HepG2 (cell line): ENCODE measurements around the gene PLVAP. TPM values are rescaled to one million over a fixed set of nuclear protein-coding genes. Genes with fewer than 3 reads are reported as not detected.

Source experiments
- ATAC-seq: fragments of 200-7000 bp; cut with Tn5 transposase; 3 replicates; pipeline ENCODE4 v1.9.1; 2020; ENCODE audit warnings: mild to moderate bottlenecking, moderate library complexity
- BruUV-seq: library from RNA; stranded (reverse); fragments of 400-500 nt; replicated peaks from 2 replicates; lab custom pipeline; 2021; lab: Mats Ljungman, UMichigan
- CTCF ChIA-PET: fragments of 300-600 bp; formaldehyde crosslinking; extraction: SDS; loops from one replicate; lab custom pipeline; 2021; ENCODE audit warnings: low total read pairs, inconsistent platforms, low intra/inter-chr PET ratio; lab: Yijun Ruan, JAX
- POLR2A ChIA-PET: fragments of 350-600 bp; sonication (Branson Sonifier 250); formaldehyde crosslinking; loops from one replicate; lab custom pipeline; 2020; ENCODE audit warnings: antibody characterized with exemption, inconsistent platforms; lab: Yijun Ruan, JAX
- DNase-seq: peaks from one replicate; pipeline ENCODE4 v3.0.0-alpha.2; 2015; ENCODE audit warnings: low spot score
- FAIRE-seq: peaks from 3 replicates; lab custom pipeline; 2011; peaks lifted over from hg19 to GRCh38; lab: Jason Lieb, UNC
- H2AFZ ChIP-seq: one replicate; pipeline ENCODE4 v1.6.1; 2011; ENCODE audit warnings: low read length, inconsistent platforms
- H3K27ac ChIP-seq: fragments of 300-600 bp; 3 replicates; pipeline ENCODE4 v1.8.0; 2011; ENCODE audit warnings: mixed run types, mild to moderate bottlenecking, mixed read lengths, low read length, inconsistent platforms; ENCODE audit not compliant: insufficient read depth; ENCODE audit errors: extremely low read length
- H3K27me3 ChIP-seq, 2 experiments: fragments of 200-600 bp in 1 of 2; 2 replicates in 1 of 2; 3 replicates in 1 of 2; pipeline versions ENCODE4 v1.6.0 to v1.8.0; 2011; ENCODE audit warnings: low read length in 2 of 2, mild to moderate bottlenecking in 2 of 2, moderate library complexity in 2 of 2, inconsistent platforms in 1 of 2; ENCODE audit not compliant: insufficient read depth in 2 of 2, control insufficient read depth in 1 of 2
- H3K36me3 ChIP-seq, 2 experiments: fragments of 200-600 bp in 1 of 2; replicated peaks in 1 of 2; 2 replicates in 1 of 2; 3 replicates in 1 of 2; pipeline versions ENCODE4 v1.5.1 to v1.8.0; 2011; ENCODE audit warnings: low read length in 2 of 2, inconsistent platforms in 1 of 2; ENCODE audit not compliant: insufficient read depth in 2 of 2, control insufficient read depth in 1 of 2
- H3K4me1 ChIP-seq: 2 replicates; pipeline ENCODE4 v1.5.1; 2012; ENCODE audit warnings: low read length, inconsistent platforms; ENCODE audit not compliant: insufficient read depth
- H3K4me2 ChIP-seq: 2 replicates; pipeline ENCODE4 v1.6.0; 2011; ENCODE audit warnings: low read depth, low read length, inconsistent platforms
- H3K4me3 ChIP-seq, 3 experiments: fragments of 200-600 bp in 1 of 3; sonication (generic), shearing (Covaris generic) in 1 of 3; replicated peaks in 1 of 3; 2 replicates each; pipeline ENCODE4 v1.5.1; 2011 to 2016; ENCODE audit warnings: low read length in 3 of 3, inconsistent platforms in 2 of 3, low read depth in 2 of 3, mild to moderate bottlenecking in 2 of 3, control low read depth in 1 of 3, mixed read lengths in 1 of 3; ENCODE audit not compliant: insufficient read depth in 1 of 3
- H3K79me2 ChIP-seq: one replicate; pipeline ENCODE4 v1.6.1; 2011; ENCODE audit warnings: low read length, inconsistent platforms; ENCODE audit not compliant: insufficient read depth
- H3K9ac ChIP-seq: 2 replicates; pipeline ENCODE4 v1.6.0; 2011; ENCODE audit warnings: mild to moderate bottlenecking, low read depth, low read length, inconsistent platforms; ENCODE audit not compliant: insufficient read depth
- H3K9me3 ChIP-seq: 2 replicates; pipeline ENCODE4 v1.5.1; 2012; ENCODE audit warnings: mild to moderate bottlenecking, low read length
- H4K20me1 ChIP-seq: 2 replicates; pipeline ENCODE4 v1.6.0; 2011; ENCODE audit warnings: inconsistent platforms, mild to moderate bottlenecking, low read length, moderate library complexity; ENCODE audit not compliant: insufficient read depth
- KDM4B ChIP-seq: sonication (generic); formaldehyde crosslinking; IDR thresholded peaks from 2 replicates; pipeline ENCODE4 v1.4.0; 2020; ENCODE audit warnings: missing genetic modification reagents
- MAF1 ChIP-seq: sonication (generic); formaldehyde crosslinking; IDR thresholded peaks from 2 replicates; pipeline ENCODE4 v1.5.0; 2020; ENCODE audit warnings: missing genetic modification reagents, borderline replicate concordance
- MXD4 ChIP-seq: IDR thresholded peaks from 2 replicates; pipeline ENCODE4 v1.6.1; 2016; ENCODE audit warnings: mild to moderate bottlenecking, missing biosample characterization, missing genetic modification reagents
- NFIC ChIP-seq: IDR thresholded peaks from 2 replicates; pipeline ENCODE4 v1.6.1; 2012; ENCODE audit warnings: mild to moderate bottlenecking, low read length, inconsistent platforms
- NKX3-1 ChIP-seq: sonication (generic); formaldehyde crosslinking; IDR thresholded peaks from 2 replicates; pipeline ENCODE4 v1.5.0; 2020; ENCODE audit warnings: missing genetic modification reagents
- PCBP2 ChIP-seq: fragments of 200-400 bp; formaldehyde crosslinking; optimal IDR thresholded peaks from 2 replicates; pipeline ENCODE3; 2018; ENCODE audit warnings: low read length, low read depth; ENCODE audit not compliant: poor library complexity, severe bottlenecking
- RXRA ChIP-seq: sonication (generic); formaldehyde crosslinking; IDR thresholded peaks from 2 replicates; pipeline ENCODE4 v1.5.1; 2020; ENCODE audit warnings: missing genetic modification reagents
- SYNCRIP ChIP-seq: fragments of 200-400 bp; formaldehyde crosslinking; IDR thresholded peaks from 2 replicates; pipeline ENCODE4 v1.6.1; 2018; ENCODE audit warnings: mild to moderate bottlenecking, low read depth, low read length; ENCODE audit not compliant: insufficient read depth
- ZFX ChIP-seq: sonication (generic); formaldehyde crosslinking; IDR thresholded peaks from 2 replicates; pipeline ENCODE4 v1.4.0; 2020; ENCODE audit warnings: mild to moderate bottlenecking, low read depth, missing genetic modification reagents, moderate library complexity
- ZNF7 ChIP-seq: IDR thresholded peaks from 2 replicates; pipeline ENCODE4 v1.6.1; 2016; ENCODE audit warnings: missing biosample characterization, missing genetic modification reagents
- ZNF724P ChIP-seq: sonication (generic); formaldehyde crosslinking; IDR thresholded peaks from 2 replicates; pipeline ENCODE4 v1.8.0; 2022; ENCODE audit warnings: missing genetic modification reagents, borderline replicate concordance
- ZNF841 ChIP-seq: sonication (generic); formaldehyde crosslinking; IDR thresholded peaks from 2 replicates; pipeline ENCODE4 v1.8.1; 2023; ENCODE audit warnings: missing genetic modification reagents, borderline replicate concordance
- WGBS: methylation state at CpG from one replicate; pipeline ENCODE4 v1.1.6; 2017; ENCODE audit warnings: low lambda C conversion rate; 5-methylcytosine and 5-hydroxymethylcytosine counted together
- in situ Hi-C: cut with HindIII; loops from 2 replicates; pipeline ENCODE4 v1.10.0; 2017; ENCODE audit warnings: low pct_unique_long_range_greater_than_20kb; ENCODE audit not compliant: extremely low pct_ligation_motif_present
- intact Hi-C: fragments of 100-400 bp; cut with micrococcal nuclease; formaldehyde crosslinking; loops from one replicate; pipeline ENCODE4 v1.10.0; 2022; ENCODE audit not compliant: unreplicated experiment
- polyA plus RNA-seq, 8 experiments: library from polyadenylated mRNA; depleted of rRNA in 3 of 8; stranded (reverse) in 7 of 8; unstranded in 1 of 8; fragments of >200 nt; fragmentation: Illumina TruSeq in 4 of 8; extraction: Trizol in 4 of 8; gene quantifications; 2 replicates each; pipeline versions ENCODE4 v1.2.1 to v1.2.3, GENCODE V29; 2011 to 2016; ENCODE audit warnings: low read depth in 4 of 8, missing spikeins in 1 of 8, mixed read lengths in 1 of 8; ENCODE audit not compliant: insufficient read depth in 1 of 8
- total RNA-seq, 5 experiments: library from RNA; depleted of rRNA; stranded (reverse); fragments of >200 nt; fragmentation: Illumina TruSeq; extraction: Trizol; gene quantifications; 2 replicates each; pipeline ENCODE4 v1.2.3, GENCODE V29; 2016; ENCODE audit warnings: low read depth in 1 of 5

PLVAP gene
- total and polyA plus RNA-seq, 2 of the 13 experiments (the other 11 are each of a cell fraction or from before 2014, with no cell fraction given), result 0.26 TPM; not detected in 1

- TF ChIP-seq MAF1 (CRISPR knock-in tag) (no peak), ZNF7 (no peak), ZFX (CRISPR knock-in tag) (no peak), ZNF724P (CRISPR knock-in tag) (no peak), ZNF841 (CRISPR knock-in tag) (no peak), NKX3-1 (CRISPR knock-in tag) (no peak), KDM4B (CRISPR knock-in tag) (no peak), NFIC (no peak), PCBP2 (no peak), SYNCRIP (no peak), MXD4 (CRISPR knock-in tag) (no peak), RXRA (CRISPR knock-in tag) (no peak)
- no peak overlapping the region for H2AFZ ChIP-seq
- FAIRE-seq (no peak), ATAC-seq (no peak), DNase-seq (no peak)
- in situ Hi-C loops (loop anchor here (5.0 kb wide), 1 partner anchor 42 kb away; no protein-coding TSS in a partner anchor), intact Hi-C loops (loop anchor here (5.0 kb wide), 1 partner anchor 322 kb away; no protein-coding TSS in a partner anchor)
- no peak overlapping the region for H3K4me2 ChIP-seq
- BruUV-seq, result no TSS peak
- ChIA-PET POLR2A (no interaction called here), CTCF (interaction anchor here (2.3 kb wide), 1 partner anchor 43 kb away, joined by 9 read pairs; no protein-coding TSS in a partner anchor)
- H3K4me3 ChIP-seq, result no peak overlapping the region
- H3K27ac ChIP-seq, result no peak overlapping the region
- peaks cover 0 to 1% of the 10 kb centered on the region in 2 experiments; a peak in 1 of 5 replicates for H3K27me3 ChIP-seq
- no peaks in the 10 kb centered on the region for H3K36me3 ChIP-seq
- 3% methylated on average over 1 of the region's 1 CpG for WGBS
- H3K79me2 ChIP-seq, result no peaks in the 10 kb centered on the region
- no peak overlapping the region for H3K9ac ChIP-seq
- H4K20me1 ChIP-seq, result no peaks in the 10 kb centered on the region
- peaks cover 8% of the 10 kb centered on the region for H3K4me1 ChIP-seq
- peaks cover 10% of the 10 kb centered on the region for H3K9me3 ChIP-seq
Measured at GRCh38 chr19:17389288-17389687, 12.1 kb upstream of the PLVAP start.
